ENCODE measurements around the gene EEFSEC. TPM values are rescaled to one million over a fixed set of nuclear protein-coding genes. Genes with fewer than 3 reads are reported as not detected.

EEFSEC gene
- total RNA-seq, 1 experiment from 2014 or later = 14.0 TPM

GRCh38 chr3:128293930-128294329 lies 140.6 kb downstream of the EEFSEC start:
- Mint-ChIP-seq H3K27ac (ENCODE audit: unreplicated experiment) (no peak overlapping the region), H3K27me3 (ENCODE audit: insufficient read depth, unreplicated experiment) (no peaks in the 10 kb centered on the region), H3K4me3 (ENCODE audit: unreplicated experiment) (no peak overlapping the region), H3K4me1 (ENCODE audit: low read depth, unreplicated experiment) (no peaks in the 10 kb centered on the region), H3K9me3 (ENCODE audit: unreplicated experiment) (peaks cover 13% of the 10 kb centered on the region), H3K36me3 (ENCODE audit: insufficient read depth, unreplicated experiment) (no peaks in the 10 kb centered on the region)
- DNase-seq = no peak
- ChIA-PET CTCF (no interaction called here), POLR2A (no interaction called here)
- Histone ChIP-seq H3K27me3 (replicated peaks; ENCODE audit: control insufficient read depth, insufficient read depth, low read length) (no peaks in the 10 kb centered on the region), H3K4me1 (no peaks in the 10 kb centered on the region), H3K9me3 (peaks cover 3% of the 10 kb centered on the region), H3K4me3 (ENCODE audit: low read depth, low read length) (no peak overlapping the region), H3K36me3 (ENCODE audit: control insufficient read depth, insufficient read depth, low read length) (no peaks in the 10 kb centered on the region)
- TF ChIP-seq CTCF (IDR thresholded peaks at IDR 0.05; ENCODE audit: insufficient read depth in 1 of 2, low read depth in 1 of 2, low read length in 1 of 2, severe bottlenecking in 1 of 2, unreplicated experiment in 1 of 2) = no peak
- no TSS peak for BruUV-seq (replicated peaks)
- intact Hi-C loops (cut with micrococcal nuclease; ENCODE audit: unreplicated experiment) = no loop called here

GRCh38 chr3:128294999-128295468 lies 141.8 kb downstream of the EEFSEC start:
- no peaks in the 10 kb centered on the region for H3K4me1 Mint-ChIP-seq (ENCODE audit: low read depth, unreplicated experiment)
- H3K27ac Mint-ChIP-seq (ENCODE audit: unreplicated experiment) = no peak overlapping the region
- no TSS peak for BruUV-seq (replicated peaks)
- Histone ChIP-seq H3K4me1 (no peaks in the 10 kb centered on the region), H3K27me3 (replicated peaks; ENCODE audit: control insufficient read depth, insufficient read depth, low read length) (no peaks in the 10 kb centered on the region), H3K9me3 (peaks cover 3% of the 10 kb centered on the region), H3K4me3 (ENCODE audit: low read depth, low read length) (no peak overlapping the region), H3K36me3 (ENCODE audit: control insufficient read depth, insufficient read depth, low read length) (no peaks in the 10 kb centered on the region)
- peaks cover 7% of the 10 kb centered on the region for H3K9me3 Mint-ChIP-seq (ENCODE audit: unreplicated experiment)
- TF ChIP-seq CTCF (IDR thresholded peaks at IDR 0.05; ENCODE audit: insufficient read depth in 1 of 2, low read depth in 1 of 2, low read length in 1 of 2, severe bottlenecking in 1 of 2, unreplicated experiment in 1 of 2) = no peak
- ChIA-PET CTCF (no interaction called here), POLR2A (no interaction called here)
- no peaks in the 10 kb centered on the region for H3K27me3 Mint-ChIP-seq (ENCODE audit: insufficient read depth, unreplicated experiment)
- no peaks in the 10 kb centered on the region for H3K36me3 Mint-ChIP-seq (ENCODE audit: insufficient read depth, unreplicated experiment)
- no peak overlapping the region for H3K4me3 Mint-ChIP-seq (ENCODE audit: unreplicated experiment)
- DNase-seq = no peak
- intact Hi-C loops (cut with micrococcal nuclease; ENCODE audit: unreplicated experiment) = no loop called here

- H3K4me1 ChIP-seq = no peaks in the 10 kb centered on the region
- BruUV-seq (replicated peaks) = no TSS peak
- Mint-ChIP-seq H3K36me3 (ENCODE audit: insufficient read depth, unreplicated experiment) (no peaks in the 10 kb centered on the region), H3K4me3 (ENCODE audit: unreplicated experiment) (no peak overlapping the region), H3K27ac (ENCODE audit: unreplicated experiment) (no peak overlapping the region), H3K4me1 (ENCODE audit: low read depth, unreplicated experiment) (no peaks in the 10 kb centered on the region), H3K9me3 (ENCODE audit: unreplicated experiment) (no peaks in the 10 kb centered on the region), H3K27me3 (ENCODE audit: insufficient read depth, unreplicated experiment) (no peaks in the 10 kb centered on the region)
- no peak for TF ChIP-seq CTCF (IDR thresholded peaks at IDR 0.05; ENCODE audit: insufficient read depth in 1 of 2, low read depth in 1 of 2, low read length in 1 of 2, severe bottlenecking in 1 of 2, unreplicated experiment in 1 of 2)
- DNase-seq = no peak
- H3K27me3 ChIP-seq (replicated peaks; ENCODE audit: control insufficient read depth, insufficient read depth, low read length) = no peaks in the 10 kb centered on the region
- H3K9me3 ChIP-seq = no peaks in the 10 kb centered on the region
- intact Hi-C loops (cut with micrococcal nuclease; ENCODE audit: unreplicated experiment) = no loop called here
- ChIA-PET CTCF (no interaction called here), POLR2A (no interaction called here)
- no peak overlapping the region for H3K4me3 ChIP-seq (ENCODE audit: low read depth, low read length)
- no peaks in the 10 kb centered on the region for H3K36me3 ChIP-seq (ENCODE audit: control insufficient read depth, insufficient read depth, low read length)
These were observed 143.4 kb downstream of the EEFSEC start for GRCh38 chr3:128296469-128297251.
